Fibroblast of gingiva (primary cell): ENCODE measurements around the gene ABCG1.
"Not testable (repeated sequence)": the region's sequence is repeated elsewhere in the genome, so short reads cannot be mapped to it uniquely, and the experiment has no call there.

Experiments
- DNase-seq: peaks from one replicate; pipeline ENCODE4 v3.0.0-alpha.2; 2011; ENCODE audit warnings: low read depth

Gene ABCG1

DNA sequence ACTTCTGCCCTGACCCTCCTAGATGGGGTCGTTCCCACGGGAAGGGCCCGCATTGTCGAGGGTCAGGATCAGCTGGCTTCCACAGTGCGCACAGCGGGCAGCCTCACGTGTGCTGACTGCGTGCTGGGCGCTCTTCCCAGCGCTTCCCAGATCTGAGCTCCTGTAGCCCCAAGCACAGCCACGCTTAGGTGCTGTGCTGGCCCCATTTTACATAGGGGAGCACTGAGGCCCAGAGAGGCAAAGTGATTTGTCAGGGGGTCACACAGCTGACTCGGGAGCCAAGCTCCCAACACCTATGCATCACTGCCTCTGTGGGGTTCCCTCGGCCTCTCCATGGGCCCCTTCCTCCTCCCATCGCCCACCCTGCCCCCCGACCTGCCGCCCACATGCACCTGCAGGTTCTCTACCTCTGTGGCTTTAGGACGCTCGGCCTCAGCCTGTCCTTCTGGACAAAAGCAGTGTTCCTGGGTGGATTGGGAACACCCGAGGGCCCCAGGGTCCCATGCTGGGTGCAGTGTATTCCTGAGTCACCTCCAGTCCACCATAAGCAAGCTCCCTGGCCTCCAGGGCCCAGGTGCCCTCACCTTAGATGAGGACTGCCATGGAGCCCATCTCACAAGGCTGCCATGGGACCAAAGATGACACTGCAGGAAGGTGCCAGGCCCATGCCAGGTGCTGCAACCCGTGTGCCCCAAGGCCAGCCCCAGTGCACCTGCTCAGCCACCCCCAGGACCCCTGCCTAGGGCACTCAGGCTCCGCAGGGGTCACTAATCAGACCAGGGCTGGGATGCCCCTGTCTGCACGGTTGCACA, 73.0 kb downstream of the ABCG1 start:
- no peak for DNase-seq

DNA sequence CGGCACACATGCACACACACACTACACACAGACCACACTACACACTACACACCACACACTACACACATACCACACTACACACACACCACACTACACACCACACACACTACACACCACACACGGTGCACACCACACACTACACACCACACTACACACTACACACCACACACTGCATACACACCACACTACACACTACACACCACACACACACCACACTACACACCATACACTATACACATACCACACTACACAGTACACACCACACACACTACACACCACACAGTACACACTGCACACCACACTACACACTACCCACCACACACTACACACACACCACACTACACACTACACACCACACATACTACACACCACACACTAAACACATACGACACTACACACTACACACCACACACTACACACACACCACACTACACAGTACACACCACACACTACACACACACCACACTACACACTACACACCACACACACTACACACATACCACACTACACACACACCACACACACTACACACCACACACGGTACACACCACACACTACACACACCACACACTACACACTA, 73.7 kb downstream of the ABCG1 start:
- not testable (repeated sequence) for DNase-seq

DNA sequence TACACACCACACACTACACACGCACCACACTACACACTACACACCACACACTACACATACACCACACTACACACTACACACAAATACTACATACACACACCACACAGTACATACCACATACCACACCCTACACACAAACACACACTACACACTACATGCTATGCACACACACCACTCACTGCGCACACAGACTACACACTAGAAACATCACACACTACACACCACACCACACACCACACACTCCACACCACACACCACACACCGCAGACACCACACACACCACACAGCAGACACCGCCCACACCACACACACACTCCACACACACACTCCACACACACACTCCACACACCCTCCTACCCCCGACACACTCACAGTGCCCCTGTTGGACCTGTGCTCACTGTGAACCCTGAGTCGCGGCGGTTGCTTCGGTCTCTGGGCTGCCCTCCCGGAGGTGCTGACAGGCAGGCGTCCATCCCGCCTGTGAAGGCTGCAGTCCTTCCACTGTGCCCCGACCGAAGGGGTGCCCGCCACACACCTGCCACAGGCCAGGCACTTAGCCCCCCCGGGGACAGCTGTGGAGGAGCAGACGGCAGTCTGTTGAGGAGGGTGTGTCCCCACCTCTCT, 74.8 kb downstream of the ABCG1 start:
- no peak for DNase-seq

DNA sequence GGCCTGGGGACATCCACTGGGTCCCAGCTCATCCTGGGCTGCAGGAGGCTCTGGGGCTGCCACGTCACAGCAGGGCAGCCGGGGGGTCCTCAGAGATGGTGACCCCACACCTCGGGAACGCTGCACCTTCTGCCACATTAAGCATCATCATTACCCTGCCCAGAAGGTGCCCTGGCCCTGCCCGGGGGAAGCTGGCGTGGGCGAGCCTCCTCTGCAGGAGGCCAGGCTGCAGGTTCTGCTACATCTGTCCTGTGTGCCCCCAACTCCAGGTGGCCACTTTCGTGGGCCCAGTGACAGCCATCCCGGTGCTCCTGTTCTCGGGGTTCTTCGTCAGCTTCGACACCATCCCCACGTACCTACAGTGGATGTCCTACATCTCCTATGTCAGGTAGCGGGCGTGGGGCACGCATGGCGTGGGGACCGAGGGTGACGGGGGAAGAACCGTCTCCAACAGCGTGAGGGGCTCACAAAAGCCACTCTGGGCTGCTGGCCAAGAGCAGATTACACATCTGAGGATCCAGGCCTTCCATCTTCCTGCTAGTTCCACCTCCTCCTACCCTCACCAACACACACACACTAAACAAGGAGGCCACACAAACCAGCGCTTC, 75.4 kb downstream of the ABCG1 start:
- DNase-seq, result no peak

DNA sequence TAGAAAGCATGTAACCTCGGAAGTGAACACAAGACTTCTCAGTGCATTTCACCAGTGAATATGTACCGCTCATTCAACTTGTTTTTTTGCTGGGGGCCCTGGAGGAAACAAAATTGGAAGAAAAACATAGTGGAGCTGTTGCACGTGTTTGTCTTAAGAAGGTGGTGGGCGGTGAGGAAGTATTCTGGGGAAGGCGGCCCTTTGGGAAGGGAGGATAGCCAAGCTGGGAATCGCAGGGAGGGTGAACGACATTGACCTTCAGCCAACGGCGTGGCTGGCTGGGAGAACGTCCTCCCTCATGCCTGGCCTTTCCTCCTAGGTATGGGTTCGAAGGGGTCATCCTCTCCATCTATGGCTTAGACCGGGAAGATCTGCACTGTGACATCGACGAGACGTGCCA, 76.9 kb downstream of the ABCG1 start:
- no peak for DNase-seq

DNA sequence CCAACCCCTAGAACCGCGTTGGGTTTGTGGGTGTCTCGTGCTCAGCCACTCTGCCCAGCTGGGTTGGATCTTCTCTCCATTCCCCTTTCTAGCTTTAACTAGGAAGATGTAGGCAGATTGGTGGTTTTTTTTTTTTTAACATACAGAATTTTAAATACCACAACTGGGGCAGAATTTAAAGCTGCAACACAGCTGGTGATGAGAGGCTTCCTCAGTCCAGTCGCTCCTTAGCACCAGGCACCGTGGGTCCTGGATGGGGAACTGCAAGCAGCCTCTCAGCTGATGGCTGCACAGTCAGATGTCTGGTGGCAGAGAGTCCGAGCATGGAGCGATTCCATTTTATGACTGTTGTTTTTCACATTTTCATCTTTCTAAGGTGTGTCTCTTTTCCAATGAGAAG, 77.6 kb downstream of the ABCG1 start:
- DNase-seq, result no peak

DNA sequence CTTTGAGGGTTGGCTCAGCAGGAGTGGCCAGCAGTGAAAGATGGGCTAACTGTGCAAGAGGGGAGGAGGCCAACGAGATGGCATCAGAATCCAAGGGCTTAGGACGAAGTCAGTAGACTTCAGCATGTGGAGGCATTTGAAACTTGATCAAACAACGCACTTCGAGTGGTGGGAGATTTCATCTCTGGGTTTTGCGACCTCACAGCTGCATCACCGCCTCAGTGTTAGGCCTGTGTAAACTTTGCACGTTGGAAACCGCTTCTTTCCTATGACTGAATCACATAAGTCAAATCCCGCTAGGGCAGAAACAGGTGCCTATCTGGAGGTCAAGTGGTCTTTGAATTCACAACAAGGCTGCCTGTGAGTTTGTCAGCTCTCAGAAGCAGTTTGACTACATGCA, 78.4 kb downstream of the ABCG1 start:
- DNase-seq, result no peak

DNA sequence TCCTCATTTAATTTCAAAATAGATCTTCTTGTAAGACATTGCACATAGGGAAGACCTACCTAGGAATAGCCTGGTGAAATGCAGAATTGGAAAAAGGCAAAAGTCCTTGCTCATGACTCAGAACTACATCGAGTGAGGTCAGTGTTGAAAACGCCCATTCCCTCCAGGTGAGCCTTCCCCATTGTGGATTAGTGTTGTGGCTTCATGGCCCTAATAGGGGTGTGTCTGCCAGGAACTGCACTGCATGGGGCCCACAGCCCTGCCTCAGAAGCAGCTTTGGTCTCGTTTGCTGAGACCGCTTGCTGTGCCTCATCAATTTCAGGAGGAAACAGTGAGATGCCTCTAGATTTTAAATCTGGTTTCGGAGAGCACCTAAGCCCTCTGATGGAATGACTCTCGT, 79.3 kb downstream of the ABCG1 start:
- DNase-seq, result no peak

DNA sequence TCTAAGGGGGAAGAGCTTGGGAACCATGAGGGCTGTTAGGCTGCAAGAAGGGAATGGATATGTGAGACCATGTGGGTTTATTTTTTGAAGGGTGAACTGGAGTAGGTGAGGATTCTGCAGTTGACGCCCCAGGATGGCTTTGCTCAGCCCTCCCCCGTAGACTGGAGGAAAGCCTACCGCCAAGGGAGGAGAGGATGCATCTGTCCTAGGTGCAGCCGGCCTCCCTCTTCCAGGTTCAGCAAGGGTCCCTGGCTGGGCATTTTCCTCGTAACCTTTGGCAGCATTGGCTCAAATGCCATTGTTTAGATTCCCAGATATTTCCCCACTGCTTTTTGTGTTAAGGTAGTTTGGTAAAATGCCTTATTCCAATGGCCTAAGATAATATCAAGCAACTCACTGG, 79.7 kb downstream of the ABCG1 start:
- no peak for DNase-seq

DNA sequence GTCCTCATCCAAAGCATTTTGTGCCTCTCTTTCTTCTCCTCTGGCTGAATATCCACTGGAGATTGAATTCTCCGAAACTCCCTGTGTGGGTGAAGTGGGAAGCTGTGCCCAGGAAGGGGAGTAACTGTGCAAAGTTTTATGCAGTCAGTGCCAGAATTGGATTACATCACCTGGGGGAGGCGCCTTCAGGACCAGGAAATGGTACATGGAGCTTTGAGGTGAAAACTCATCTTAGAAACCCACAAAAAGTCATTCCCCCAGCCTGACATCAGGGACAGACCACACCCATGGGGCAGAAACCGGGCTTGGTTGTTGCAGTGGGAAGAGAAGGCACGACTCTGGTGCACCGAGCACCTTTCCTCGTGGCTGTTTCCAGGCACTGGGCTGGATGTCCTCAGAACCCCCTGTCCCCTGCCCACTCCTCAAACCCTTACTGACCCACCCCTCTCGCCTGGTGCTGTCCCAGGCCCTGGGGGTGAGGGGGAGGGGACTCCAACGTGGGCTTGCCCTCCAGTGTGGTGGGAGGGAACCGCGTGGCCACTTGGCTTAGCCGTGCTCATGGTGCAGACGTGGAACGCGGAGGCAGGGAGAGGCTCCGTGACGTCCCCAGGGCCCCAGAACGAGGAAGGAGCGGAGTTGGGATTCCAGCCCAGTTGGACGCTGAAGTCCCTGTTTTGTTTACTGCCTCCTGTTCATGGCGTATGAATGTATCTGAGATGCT, 80.5 kb downstream of the ABCG1 start:
- no peak for DNase-seq

DNA sequence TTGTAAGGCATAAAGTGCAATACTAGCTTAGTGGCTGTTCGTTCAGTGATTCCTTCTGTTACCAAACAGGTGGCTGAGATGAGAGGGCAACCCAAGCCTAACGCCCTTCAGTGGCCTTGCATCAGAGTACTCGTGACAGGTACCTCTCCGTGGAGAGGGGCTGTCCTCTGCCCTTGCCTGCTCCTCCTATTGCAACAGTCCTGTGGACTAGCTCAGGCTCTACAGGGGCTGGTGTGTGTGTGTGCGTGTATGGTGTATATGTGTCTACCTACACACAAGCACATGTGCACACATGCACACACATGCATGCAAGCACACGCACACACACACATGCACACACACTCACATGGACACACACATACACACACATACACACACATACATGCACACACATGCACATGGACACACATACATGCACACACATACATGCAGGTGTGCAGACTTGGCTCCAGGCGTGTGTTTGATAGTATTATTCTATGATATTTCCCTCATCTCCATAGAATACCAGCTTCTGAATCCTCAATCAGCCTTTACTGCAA, 81.2 kb downstream of the ABCG1 start:
- DNase-seq, result no peak

DNA sequence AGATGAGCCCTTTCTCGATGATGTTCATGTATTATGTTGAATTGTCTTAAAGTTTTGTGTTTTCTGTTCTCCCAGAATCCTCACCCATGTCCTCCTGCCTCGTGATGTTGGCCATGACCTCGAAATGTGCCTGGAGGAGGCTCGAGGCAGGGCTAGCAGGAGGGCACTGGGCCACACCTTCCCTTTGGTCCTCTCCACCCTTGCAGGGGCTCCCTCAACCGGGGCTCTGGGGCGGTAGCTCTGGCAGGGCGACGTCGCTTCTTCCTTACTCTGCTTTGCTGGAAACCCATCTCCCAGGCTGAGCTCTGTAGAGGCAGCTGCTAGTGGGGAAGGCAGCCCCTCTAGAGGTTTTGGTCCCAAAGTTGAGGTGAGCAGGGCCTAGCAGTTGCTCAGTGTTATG, 82.0 kb downstream of the ABCG1 start:
- no peak for DNase-seq

DNA sequence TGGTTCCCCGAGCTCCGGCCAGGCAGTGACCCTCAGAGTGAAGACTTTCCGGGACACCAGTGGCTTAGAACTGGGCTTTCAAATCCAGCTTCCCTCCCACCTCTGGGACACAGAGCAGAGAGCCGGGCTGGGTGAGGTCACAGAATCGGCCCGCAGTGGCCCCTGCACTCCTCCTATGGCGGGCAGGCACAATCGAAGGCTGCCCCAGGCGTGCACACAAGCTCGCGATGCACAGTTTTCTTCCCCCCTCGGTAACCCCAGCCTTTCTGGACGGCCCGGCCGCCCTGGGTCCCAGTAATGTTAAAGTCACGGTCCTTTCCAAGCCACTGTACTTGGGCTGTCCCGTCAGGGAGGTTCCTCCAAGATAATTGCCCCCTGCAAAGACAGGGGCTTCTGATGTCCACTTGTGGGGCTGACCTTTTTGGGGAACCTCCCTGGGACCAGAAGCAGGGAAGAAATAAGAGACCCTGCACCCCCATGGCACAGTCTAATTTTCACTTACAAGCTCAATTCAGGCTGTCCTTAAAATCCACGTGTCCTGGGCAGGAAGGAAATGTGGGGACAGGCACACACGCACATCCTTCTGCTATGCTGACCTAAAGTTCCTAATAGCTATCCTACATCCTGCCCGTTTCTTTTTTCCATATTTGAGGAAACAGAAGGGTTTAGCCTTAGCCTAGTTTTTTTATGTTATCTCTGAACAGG, 82.6 kb downstream of the ABCG1 start:
- DNase-seq, result no peak

DNA sequence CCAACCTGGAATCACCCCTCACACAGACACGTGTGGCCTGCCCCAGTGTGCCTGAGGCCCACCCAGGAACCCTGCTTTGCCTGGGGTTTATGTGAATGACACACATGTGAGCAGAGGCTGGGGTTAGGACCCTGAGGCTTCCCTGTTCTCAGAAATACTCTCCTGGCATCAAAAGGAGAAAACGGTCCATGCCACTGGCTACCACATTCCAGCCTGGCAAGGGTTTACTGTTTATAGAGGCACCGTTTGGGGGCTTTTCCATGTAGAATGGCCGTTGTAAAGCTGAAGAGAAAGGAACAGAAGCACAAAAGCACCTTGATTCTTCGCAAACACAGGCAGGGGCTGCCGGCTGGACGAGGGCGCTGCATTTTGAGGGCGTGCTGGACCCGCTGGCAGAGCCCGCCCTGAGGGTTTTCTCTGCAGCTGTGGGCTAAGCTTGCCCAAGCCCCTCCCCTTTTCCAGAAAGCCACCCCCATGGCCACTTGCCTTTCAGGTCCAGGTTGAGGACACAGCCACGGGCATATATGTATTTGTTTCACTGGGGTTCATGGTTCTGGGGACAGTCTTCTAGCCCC, 83.2 kb downstream of the ABCG1 start:
- DNase-seq, result no peak

DNA sequence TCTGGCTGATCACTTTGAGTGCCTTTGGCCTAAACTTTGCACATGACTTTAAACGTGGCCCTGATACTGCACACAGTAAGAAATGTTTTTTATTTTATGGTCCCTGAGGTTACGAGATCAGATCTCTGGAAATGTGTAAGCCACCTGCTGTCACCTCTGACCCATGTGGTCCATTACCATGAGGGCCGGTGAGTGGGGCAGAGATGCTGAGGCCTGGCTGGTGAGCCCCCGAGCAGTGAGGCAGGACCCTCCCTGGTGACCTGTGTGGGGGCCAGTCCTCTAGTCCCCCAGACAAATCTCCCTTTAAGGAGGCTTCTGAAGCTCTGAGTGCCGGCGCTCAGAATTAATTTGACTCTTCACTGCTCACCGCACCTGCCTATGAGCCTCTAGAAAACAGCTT, 83.9 kb downstream of the ABCG1 start:
- DNase-seq, result no peak

DNA sequence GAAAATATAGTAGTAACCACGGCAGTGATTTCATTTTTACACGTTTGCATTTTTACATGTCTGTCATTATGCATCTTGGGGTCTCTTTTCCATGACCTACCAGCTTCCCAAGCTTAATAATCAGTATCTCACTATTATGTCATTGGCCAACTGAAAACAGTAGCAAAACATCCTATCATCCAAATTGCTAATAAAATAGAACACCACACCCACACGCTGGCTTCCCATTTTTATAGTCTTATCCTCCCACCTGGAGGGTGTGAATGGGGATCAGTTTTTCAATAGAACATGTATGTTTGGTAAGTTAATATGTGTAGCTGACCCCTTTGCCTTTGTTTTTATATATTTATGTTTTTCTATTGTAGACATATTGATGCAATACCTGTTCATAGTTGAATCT, 84.5 kb downstream of the ABCG1 start:
- DNase-seq, result no peak

DNA sequence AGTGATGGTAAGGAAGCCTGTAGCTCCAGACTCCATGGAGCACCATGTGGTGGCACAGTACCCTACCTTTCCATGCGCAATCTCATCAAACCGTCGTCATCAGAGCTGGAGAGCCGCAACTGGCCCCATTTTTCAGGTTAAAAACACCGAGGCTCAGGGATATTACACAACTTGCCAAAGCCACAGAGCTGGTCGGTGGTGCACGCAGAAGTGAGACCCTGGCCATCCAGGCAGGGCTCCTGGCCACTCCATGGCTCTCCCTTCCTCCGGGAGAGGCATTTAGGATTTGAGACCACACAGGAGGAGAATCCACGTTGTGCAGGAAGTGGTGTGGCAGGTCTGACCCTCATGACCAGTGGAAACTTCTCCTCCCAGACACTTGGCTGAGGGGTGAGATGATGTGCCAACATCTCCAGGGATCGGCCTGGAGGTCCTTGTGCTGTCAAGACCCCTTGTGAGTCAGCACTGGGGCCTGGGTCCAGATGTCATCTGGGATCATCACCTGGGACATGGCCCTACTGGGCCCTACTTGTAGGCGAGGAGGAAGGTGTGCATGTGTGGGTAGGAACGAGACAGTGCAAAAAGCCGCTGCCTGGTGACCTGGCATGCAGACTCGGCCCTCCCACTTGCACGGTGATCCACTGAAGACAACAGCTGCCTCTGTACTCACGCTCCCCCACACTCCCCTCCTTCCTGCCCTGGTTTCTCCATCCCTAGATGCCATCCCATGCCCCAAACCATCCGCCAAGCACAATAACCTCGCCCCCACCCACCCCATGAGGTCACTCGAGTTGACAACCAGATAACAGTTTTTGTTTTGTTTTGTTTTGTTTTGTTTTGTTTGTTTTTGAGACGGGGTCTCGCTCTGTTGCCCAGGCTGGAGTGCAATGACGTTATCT, 85.9 kb downstream of the ABCG1 start:
- DNase-seq, result no peak

DNA sequence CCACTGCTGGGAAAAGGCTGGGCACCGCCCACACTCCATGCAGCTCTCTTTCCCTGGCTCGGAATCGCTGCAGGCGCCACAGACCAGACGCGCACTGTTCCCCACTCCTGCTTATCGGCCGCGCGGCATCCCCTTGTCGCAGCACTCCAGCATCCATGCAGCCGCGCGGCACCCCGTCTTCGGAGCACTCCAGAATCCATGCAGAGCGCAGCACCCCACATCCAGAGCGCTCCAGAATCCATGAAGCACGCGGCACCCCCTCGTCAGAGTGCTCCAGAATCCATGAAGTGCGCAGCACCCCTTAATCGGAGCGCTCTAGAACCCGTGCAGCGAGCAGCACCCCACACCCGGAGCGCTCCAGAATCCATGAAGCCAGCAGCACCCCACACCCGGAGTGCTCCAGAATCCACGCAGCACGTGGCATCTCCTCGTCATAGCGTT, 86.8 kb downstream of the ABCG1 start:
- DNase-seq, result no peak

DNA sequence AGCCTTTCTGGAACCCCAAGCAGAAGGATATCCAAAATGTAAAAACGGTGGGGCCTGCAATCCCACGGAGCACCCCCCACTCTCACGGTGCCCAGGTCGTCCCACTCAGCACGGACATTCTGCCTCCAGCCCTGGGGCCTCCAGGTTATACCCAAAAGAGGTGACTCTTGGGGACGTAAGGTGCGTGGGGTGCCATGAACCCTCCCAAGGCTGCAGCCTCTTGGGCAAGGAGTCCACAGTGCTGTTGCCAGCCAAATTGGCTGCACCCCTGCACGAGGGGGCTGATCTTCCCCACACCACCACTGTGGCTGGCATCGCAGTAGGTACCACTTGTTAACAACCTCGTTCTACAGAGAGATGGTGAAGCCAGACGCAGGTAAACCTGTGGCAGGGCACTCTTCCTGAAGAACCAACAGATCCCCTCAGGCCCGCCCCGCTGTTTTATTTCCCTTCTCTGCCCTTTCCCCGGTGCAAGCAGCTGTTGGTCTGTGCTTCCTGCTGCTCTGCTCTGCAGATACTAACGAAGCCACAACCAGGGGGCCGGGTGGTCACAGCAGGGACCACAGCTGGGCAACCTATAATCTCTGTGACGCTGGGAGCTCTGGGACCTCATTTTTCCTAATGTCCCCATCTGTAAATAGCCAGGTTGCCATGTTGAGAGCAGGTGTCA, 87.6 kb downstream of the ABCG1 start:
- DNase-seq, result no peak

DNA sequence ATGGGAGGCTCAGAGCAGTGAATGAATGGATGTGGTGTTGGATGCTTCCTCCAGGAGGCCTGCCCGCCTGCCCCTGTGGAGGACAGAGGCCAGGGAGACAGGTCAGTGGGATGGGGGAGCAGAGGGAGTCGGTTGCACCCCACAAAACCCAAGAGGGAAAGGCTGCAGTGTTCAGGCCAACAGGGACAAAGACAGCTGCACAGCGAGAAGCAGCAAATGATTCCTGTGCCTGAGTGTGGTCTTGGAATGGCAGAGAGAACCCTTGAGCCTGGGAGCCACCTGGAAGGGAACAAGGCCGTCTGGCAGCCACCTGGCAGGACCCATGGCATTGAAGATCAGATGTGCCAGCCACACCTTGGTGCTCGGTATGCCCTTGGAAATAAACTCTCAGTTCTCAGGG, 88.2 kb downstream of the ABCG1 start:
- no peak for DNase-seq
